ENCODE results near the gene POPDC3. TPM values are rescaled to one million over a fixed set of nuclear protein-coding genes. Genes with fewer than 3 reads are reported as not detected.

The POPDC3 gene
- total and polyA plus RNA-seq, 2 of the 4 experiments (the other 2 are of a cell fraction), result 22.7 to 25.8 TPM

- H3K79me1 ChIP-seq (ENCODE audit: low read depth in 1 of 2, low read length in 2 of 2), result no peaks in the 10 kb centered on the region
- no TSS peak for BruUV-seq (replicated peaks)
- DNase-seq (no peak), ATAC-seq (ENCODE audit: low read depth) (no peak; the same call in 1 of the 2 replicates)
- no peaks in the 10 kb centered on the region for H4K20me1 ChIP-seq (ENCODE audit: insufficient read depth, low read length)
- no peak overlapping the region for H3K27ac ChIP-seq (ENCODE audit: insufficient read depth, low read length)
- H2BK20ac ChIP-seq (ENCODE audit: low read depth, low read length), result no peak overlapping the region
- WGBS, 2 experiments (ENCODE audit: extremely low coverage in 2 of 2, insufficient read length in 1 of 2), result no CpG with 5 or more reads among the region's 4 CpGs
- H2AK9ac ChIP-seq (replicated peaks; ENCODE audit: low read depth, low read length, poor library complexity), result no peak overlapping the region
- no peak overlapping the region for H3K9ac ChIP-seq (ENCODE audit: low read depth, low read length)
- in situ Hi-C loops (cut with MboI; ENCODE audit: low sequenced_read_pairs), result no loop called here
- no peak overlapping the region for H4K91ac ChIP-seq (ENCODE audit: insufficient read depth, low read depth, low read length)
- intact Hi-C loops (cut with micrococcal nuclease), result no loop called here
- no peak overlapping the region for H2AFZ ChIP-seq (replicated peaks; ENCODE audit: low read length, poor library complexity)
- H3K27me3 ChIP-seq (ENCODE audit: control insufficient read depth, insufficient read depth, low read length), result no peaks in the 10 kb centered on the region
- H2AK5ac ChIP-seq (ENCODE audit: low read depth, low read length), result no peak overlapping the region
- TF ChIP-seq CHD1 (IDR thresholded peaks at IDR 0.05; ENCODE audit: low read depth, low read length) (no peak), USF2 (IDR thresholded peaks at IDR 0.05; ENCODE audit: low read depth, low read length) (0 out of 2 replicates have a peak, but pooled peaks have one; percentile 25)
- ChIA-PET CTCF (no interaction called here), POLR2A (ENCODE audit: unreplicated experiment) (no interaction called here)
- H2BK15ac ChIP-seq (ENCODE audit: low read depth, low read length), result no peak overlapping the region
- H3K4me3 ChIP-seq (ENCODE audit: insufficient read depth, low read depth, low read length), result no peak overlapping the region
- no peak overlapping the region for H3K56ac ChIP-seq (ENCODE audit: extremely low read depth, insufficient read depth, low read length)
- dilution Hi-C loops (cut with HindIII; ENCODE audit: low sequenced_read_pairs, unreplicated experiment), result no loop called here
- H3K9me3 ChIP-seq (ENCODE audit: control insufficient read depth, insufficient read depth, low read length), result no peaks in the 10 kb centered on the region
- H2BK5ac ChIP-seq (ENCODE audit: low read depth, low read length, poor library complexity, severe bottlenecking), result no peak overlapping the region
- H3K9me1 ChIP-seq (ENCODE audit: insufficient read depth, low read length), result no peaks in the 10 kb centered on the region
- peaks cover 4% of the 10 kb centered on the region; the same call in 1 of the 2 replicates for H3K4me1 ChIP-seq (ENCODE audit: control insufficient read depth, insufficient read depth, low read length)
- no peak overlapping the region for H3K18ac ChIP-seq (ENCODE audit: low read depth, low read length)
- H4K5ac ChIP-seq (ENCODE audit: low read depth, low read length), result no peak overlapping the region
- H3K4me2 ChIP-seq (ENCODE audit: low read depth, low read length), result no peak overlapping the region
- no peak overlapping the region for H4K8ac ChIP-seq (ENCODE audit: low read depth in 2 of 2, low read length in 2 of 2)
- no peaks in the 10 kb centered on the region for H3K36me3 ChIP-seq (ENCODE audit: control insufficient read depth, insufficient read depth, low read length)
- no peak overlapping the region for H3K4ac ChIP-seq (ENCODE audit: low read depth, low read length)
- H2BK120ac ChIP-seq (ENCODE audit: low read depth, low read length), result no peak overlapping the region
- no peak overlapping the region for H3K14ac ChIP-seq (replicated peaks; ENCODE audit: low read depth, low read length)
- no peak overlapping the region for H3K23ac ChIP-seq (ENCODE audit: low read depth, low read length)
These were observed 25.0 kb upstream of the POPDC3 start for GRCh38 chr6:105204768-105205167.

Measured in IMR-90 (cell line).